IPS-15b (cell line): Measurements from ENCODE around the gene TAB2.
"Not testable (repeated sequence)": the region's sequence is repeated elsewhere in the genome, so short reads cannot be mapped to it uniquely, and the experiment has no call there.

Source experiments
- H3K27me3 ChIP-seq: one replicate; pipeline ENCODE4 v1.6.1; 2013; ENCODE audit warnings: low read length; ENCODE audit not compliant: control insufficient read depth, insufficient read depth
- H3K36me3 ChIP-seq: one replicate; pipeline ENCODE4 v1.6.1; 2013; ENCODE audit warnings: low read length; ENCODE audit not compliant: control insufficient read depth, insufficient read depth
- H3K4me1 ChIP-seq: one replicate; pipeline ENCODE4 v1.6.1; 2013; ENCODE audit warnings: mild to moderate bottlenecking, low read length; ENCODE audit not compliant: control insufficient read depth, insufficient read depth
- H3K4me3 ChIP-seq: one replicate; pipeline ENCODE4 v1.5.1; 2013; ENCODE audit warnings: low read depth, low read length
- H3K9ac ChIP-seq: one replicate; pipeline ENCODE4 v1.6.1; 2013; ENCODE audit warnings: low read depth, mild to moderate bottlenecking, low read length
- H3K9me3 ChIP-seq: one replicate; pipeline ENCODE4 v1.6.1; 2013; ENCODE audit warnings: mild to moderate bottlenecking, low read length; ENCODE audit not compliant: control insufficient read depth, insufficient read depth

TAB2 gene

DNA sequence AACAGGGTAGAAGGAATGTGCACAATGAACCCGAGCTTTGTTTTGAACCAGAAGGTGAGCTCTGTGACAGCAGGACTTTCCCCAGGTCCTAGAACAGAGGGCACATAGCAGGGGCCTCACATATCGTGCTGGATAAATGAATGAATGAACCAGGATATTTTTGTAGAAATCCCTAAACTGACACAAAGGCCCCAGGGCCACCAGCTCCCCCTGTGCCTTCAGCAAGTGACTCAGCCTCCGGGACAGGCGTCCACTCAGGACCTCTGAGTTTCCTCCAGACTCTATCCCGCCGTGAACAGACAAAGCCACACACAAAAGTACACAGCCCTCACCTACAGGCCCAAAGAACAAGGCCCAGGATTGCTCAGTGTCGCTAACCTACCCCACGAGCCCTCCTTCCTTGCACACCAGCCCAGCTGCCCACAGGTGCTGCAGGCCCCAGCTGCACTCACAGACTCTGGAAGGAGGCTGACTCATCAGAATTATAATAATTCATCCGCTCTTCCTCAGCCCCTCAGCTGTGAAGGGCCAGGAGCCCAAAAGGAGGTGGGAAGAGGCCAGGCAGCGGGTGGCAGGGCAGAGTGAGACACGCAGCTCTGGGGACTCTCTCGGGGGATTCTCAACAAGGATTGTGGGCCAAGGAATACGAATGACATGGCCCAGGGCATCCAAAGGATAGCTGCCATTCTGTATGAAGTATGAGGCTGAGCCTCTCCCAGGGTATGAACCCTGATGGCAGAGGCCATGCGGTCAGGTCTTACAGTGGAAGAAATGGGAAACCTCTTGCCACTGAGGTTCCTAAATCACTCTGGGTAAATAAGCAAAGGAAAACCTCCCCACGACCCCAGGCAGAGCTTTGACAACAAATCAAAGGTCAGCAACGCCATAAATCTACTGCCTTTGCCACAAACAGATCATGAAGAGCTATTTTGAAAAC lies 123.5 kb downstream of the TAB2 start:
- H3K4me1 ChIP-seq, result peaks cover 2% of the 10 kb centered on the region
- no peaks in the 10 kb centered on the region for H3K9me3 ChIP-seq
- no peak overlapping the region for H3K4me3 ChIP-seq
- H3K27me3 ChIP-seq, result no peaks in the 10 kb centered on the region
- no peak overlapping the region for H3K9ac ChIP-seq
- H3K36me3 ChIP-seq, result no peaks in the 10 kb centered on the region

DNA sequence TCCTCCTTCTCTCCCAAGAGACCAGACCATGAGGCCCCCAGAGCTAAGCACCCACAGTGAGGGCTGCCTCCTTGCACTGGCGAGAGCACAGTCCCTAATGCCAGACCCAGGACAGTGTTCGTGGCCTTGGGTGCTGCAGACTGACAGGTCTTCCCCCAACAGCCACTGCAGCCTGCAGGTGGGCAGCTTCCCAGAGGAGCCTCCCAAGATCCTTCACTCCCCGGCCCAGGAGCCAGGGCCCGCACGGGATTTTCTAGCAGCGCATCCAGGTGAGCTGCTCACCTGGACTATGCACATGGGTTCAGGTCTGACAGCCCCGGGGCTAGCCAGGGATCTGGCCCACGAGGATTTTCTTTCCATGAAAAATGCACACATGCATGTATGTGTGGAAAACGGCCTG lies 124.2 kb downstream of the TAB2 start:
- H3K27me3 ChIP-seq, result no peaks in the 10 kb centered on the region
- no peak overlapping the region for H3K9ac ChIP-seq

DNA sequence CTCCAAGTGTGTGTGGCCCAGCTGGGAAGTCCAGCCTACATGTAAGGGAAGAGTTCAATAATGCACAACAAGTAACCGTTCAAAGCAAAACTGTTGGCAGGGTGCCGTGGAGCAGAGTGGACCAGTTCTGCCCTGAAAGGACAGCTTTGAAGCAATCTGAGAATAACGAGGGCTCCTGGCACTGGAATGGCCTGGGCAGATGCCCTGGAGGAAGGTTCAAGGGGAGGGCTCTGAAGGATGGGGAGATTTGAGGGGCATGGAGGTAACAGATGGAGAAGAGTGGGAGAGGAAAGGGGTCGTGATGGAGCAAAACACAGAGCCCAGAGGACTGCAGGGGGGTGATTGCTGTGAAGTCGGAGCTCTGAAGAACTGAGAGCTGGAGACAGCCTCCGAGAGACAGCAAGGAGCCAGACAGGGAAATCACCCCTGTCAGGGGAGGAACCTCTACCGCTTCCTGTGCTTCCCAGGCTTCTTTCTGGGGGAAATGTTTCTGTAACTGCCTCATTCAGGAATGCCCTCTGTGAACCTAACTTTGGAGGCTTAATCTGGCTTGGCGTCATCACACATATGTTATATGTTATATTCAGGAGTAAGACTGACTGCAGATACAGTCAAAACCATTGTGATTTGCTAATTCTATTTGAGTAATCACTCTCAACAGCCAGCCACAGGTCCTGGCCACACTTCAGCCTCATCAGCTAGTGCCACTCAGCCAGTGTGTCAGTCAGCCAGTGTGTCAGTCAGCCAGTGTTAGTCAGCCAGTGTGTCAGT lies 126.1 kb downstream of the TAB2 start:
- H3K27me3 ChIP-seq, result no peaks in the 10 kb centered on the region
- H3K4me1 ChIP-seq, result peaks cover 2% of the 10 kb centered on the region
- H3K9me3 ChIP-seq, result no peaks in the 10 kb centered on the region
- no peak overlapping the region for H3K9ac ChIP-seq
- H3K4me3 ChIP-seq, result no peak overlapping the region
- no peaks in the 10 kb centered on the region for H3K36me3 ChIP-seq

More for the DNA sequence above, 124.2 kb downstream of the TAB2 start:
- Histone ChIP-seq H3K4me3 (no peak overlapping the region), H3K36me3 (no peaks in the 10 kb centered on the region), H3K9me3 (no peaks in the 10 kb centered on the region), H3K4me1 (peaks cover 2% of the 10 kb centered on the region)

DNA sequence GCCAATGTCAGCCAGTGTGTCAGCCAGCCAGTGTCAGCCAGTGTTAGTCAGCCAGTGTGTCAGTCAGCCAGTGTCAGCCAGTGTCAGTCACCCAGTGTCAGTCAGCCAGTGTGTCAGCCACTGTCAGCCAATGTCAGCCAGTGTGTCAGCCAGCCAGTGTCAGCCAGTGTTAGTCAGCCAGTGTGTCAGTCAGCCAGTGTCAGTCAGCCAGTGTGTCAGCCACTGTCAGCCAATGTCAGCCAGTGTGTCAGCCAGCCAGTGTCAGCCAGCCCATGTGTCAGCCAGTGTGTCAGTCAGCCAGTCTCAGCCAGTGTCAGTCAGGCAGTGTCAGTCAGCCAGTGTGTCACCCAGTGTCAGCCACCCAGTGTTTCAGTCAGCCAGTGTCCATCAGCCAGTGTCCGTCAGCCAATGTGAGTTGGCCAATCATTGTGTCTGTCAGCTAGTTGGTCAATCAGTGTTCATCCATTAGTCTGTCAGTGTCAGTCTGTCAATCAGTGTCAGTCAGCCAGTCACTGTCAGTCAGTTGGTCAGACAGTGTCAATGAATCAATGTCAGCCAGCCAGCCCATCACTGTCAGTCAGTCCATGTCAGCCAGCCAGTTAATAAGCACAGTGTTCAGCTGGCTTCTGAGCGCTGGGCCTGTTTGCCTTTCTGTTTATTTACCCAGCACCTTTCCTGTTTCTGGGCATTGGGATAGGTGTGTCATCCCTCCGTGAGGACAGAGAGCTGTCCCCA lies 127.0 kb downstream of the TAB2 start:
- H3K27me3 ChIP-seq, H3K9me3 ChIP-seq, H3K4me1 ChIP-seq, H3K36me3 ChIP-seq, H3K9ac ChIP-seq, H3K4me3 ChIP-seq: not testable (repeated sequence)

DNA sequence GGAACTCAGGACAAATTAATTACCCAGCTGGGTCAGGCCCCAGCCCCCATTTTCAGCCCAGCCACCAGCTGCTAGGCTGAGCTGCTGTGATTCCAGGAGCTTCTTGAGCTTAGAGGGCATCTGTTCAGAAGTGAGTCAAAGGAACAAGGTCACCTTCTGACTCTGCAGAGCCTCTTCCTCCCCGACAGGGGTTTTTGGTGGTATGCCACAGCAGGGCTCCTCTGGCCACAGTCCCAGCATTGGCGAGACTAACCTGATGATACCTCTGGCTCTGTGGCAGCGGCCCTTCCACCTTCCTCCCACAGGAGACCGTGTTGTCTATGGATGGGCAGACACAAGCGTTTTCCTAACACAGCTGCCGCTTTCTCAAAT lies 127.6 kb downstream of the TAB2 start:
- Histone ChIP-seq H3K4me3 (no peak overlapping the region), H3K36me3 (no peaks in the 10 kb centered on the region), H3K9me3 (no peaks in the 10 kb centered on the region), H3K4me1 (no peaks in the 10 kb centered on the region), H3K27me3 (peaks cover 5% of the 10 kb centered on the region), H3K9ac (no peak overlapping the region)

DNA sequence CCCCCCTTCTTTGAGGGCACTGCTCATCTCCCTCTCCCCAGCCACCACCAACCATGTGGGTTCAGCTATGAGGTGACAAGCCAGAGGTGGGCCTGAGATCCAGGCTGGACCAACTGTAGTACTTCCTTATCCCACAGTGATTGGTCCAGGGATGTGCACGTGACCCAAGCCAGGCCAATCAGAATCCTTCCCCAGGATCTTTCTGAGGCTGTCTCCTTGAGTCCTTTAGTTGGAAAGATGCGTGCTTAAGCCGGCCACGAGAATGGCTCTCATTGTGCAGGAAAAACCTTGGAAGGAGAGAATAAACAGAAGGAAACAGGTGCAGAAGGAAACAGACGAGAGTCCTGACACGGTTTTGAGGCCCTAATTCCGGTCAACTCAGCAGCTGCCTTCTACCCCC lies 128.1 kb downstream of the TAB2 start:
- Histone ChIP-seq H3K36me3 (no peaks in the 10 kb centered on the region), H3K27me3 (peaks cover 10% of the 10 kb centered on the region), H3K4me1 (no peaks in the 10 kb centered on the region), H3K9ac (no peak overlapping the region), H3K9me3 (no peaks in the 10 kb centered on the region), H3K4me3 (no peak overlapping the region)

DNA sequence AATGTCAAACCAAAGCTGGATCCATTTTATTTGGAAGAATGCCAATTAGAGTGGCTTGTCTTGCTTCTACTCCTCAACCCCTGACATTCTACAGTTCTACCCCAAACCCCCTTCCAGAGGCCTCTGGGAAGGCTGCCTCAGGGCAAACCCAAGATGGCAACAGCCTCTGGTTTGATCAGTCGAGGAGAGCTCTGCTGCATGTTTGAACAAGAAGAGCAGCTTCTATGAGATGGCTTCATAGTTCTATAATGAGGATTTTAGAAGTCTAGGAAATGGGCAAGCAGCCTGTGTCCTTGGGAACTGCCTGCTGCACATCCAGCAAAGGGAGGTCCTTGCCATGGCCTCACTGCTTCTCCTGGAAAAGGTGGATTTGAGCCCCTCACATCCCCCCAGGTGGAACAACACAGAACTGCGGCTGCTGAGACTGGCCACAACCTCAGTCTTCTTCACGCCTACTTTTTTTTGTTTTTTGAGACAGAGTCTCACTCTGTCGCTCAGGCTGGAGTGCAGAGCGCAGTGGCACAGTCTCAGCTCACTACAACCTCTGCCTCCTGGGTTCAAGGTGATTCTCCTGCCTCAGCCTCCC lies 129.4 kb downstream of the TAB2 start:
- no peaks in the 10 kb centered on the region for H3K4me1 ChIP-seq
- H3K4me3 ChIP-seq, result no peak overlapping the region
- no peaks in the 10 kb centered on the region for H3K9me3 ChIP-seq
- H3K36me3 ChIP-seq, result no peaks in the 10 kb centered on the region
- peaks cover 16% of the 10 kb centered on the region for H3K27me3 ChIP-seq
- no peak overlapping the region for H3K9ac ChIP-seq

DNA sequence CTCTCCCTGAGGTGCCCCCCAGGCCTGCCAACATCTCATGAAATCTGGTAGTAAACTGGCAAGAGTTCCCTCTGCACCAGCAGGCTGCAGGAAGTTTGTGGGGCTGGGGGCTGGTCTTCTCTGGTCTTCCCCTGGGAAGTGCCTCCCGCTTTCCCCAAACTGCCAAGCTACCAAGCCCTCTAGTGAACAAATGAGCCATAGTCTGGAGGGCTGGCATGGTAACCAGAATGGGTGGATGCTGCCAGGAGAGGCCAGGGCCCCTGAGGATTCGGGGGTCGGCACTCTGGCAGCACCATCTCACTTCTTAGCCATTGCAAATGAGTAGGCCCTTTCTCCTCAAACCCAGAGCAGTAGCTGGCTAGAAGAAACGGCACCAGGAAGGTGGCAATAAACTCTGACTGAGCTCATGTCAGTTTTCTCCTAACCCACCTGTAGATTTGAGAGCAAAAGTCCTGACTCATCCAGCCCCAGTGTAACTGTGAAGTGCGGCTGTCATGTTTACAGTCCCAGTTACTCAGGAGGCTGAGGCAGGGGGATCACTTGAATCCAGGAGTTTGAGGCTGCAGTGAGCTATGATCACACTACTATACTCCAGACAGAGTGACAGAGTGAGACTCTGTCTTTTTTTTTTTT lies 131.4 kb downstream of the TAB2 start:
- no peaks in the 10 kb centered on the region for H3K4me1 ChIP-seq
- no peak overlapping the region for H3K9ac ChIP-seq
- no peaks in the 10 kb centered on the region for H3K36me3 ChIP-seq
- no peak overlapping the region for H3K4me3 ChIP-seq
- H3K9me3 ChIP-seq, result no peaks in the 10 kb centered on the region
- H3K27me3 ChIP-seq, result peaks cover 32% of the 10 kb centered on the region

DNA sequence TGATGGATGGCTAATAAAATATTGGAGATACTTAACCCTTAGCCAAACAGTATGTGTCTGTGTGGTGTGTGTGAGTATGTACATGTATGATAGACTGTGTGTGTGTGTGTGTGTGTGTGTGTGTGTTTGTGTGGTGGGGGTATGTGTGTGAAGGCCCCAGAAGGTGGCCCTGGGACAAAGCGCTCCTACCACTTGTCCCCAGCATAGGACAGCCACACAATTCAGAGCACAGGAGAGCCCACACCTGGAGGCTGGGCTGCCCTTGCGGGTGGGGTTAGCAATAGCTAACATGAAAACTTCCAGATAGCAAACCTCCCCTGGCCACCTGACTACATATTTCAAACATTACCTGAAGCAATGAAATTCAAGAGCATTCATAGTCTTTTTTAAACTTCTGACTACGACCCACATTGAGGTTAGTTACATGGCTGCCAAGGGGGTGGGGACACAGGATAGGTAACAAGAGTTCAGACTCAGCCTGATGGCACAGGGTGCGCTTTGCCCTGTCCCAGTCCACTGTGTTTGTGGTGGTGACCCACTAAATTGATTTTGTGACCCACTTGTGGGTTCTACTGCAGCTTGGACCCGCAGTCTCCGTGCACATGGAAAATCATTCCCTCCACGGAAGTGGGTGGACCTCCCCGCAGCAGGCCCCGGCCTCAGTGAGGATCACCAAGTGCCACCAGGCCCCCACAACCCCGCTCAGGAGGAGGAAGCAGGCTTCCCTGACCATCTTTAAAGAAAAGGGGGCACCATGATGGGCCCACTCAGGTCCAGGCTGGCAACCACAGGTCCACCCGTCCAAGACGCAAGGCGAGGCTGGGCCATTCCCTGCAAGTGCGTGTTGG lies 132.5 kb downstream of the TAB2 start:
- no peak overlapping the region for H3K9ac ChIP-seq
- peaks cover 32% of the 10 kb centered on the region for H3K27me3 ChIP-seq
- peak overlapping the region; percentile 49 for H3K4me3 ChIP-seq
- no peaks in the 10 kb centered on the region for H3K36me3 ChIP-seq
- H3K4me1 ChIP-seq, result no peaks in the 10 kb centered on the region
- no peaks in the 10 kb centered on the region for H3K9me3 ChIP-seq

DNA sequence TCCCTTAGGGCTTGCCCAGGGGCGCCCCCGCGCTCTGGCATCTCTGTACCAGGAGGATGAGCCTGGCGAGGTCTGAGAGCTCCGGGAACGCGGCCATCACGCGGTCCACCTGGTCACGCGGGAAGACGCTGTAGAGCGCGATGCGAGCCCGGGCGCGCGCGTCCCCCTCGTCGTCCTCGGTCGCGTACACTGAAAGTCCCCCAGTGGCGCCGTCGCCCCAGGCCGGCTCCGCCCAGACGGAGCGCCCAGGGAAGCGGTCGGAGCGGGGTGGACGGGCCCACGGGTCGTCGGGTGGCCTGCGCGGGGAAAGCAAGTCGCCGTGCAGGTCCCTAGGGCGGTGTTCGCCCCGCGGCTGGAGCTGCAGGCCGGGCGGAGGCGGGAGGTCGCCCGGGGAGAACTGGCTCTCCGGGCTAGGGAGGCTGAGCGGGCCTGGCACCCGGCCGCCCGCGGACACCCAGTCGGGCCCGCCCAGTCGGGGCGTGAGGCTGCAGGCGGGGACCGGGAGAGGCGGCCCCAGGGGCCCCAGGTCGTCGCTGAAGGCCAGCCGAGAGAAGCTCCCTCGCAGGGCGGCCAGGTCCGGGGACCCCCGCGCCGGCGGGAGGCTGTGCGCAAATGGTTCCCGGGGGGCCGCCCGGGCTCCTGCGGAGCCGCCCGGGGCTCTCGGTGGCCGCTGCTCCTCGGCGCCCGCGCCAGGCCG lies 133.3 kb downstream of the TAB2 start:
- H3K4me1 ChIP-seq, result no peaks in the 10 kb centered on the region
- peak overlapping the region; percentile 47 for H3K9ac ChIP-seq
- peaks cover 34% of the 10 kb centered on the region for H3K27me3 ChIP-seq
- no peaks in the 10 kb centered on the region for H3K9me3 ChIP-seq
- H3K36me3 ChIP-seq, result no peaks in the 10 kb centered on the region
- peak overlapping the region; percentile 49 for H3K4me3 ChIP-seq
